SU-DHL-6 (cell line): ENCODE measurements around the gene MEN1.

Source experiments
- H2AFZ ChIP-seq: fragments of 200-600 bp; sonication (generic); 2 replicates; pipeline ENCODE4 v1.6.1; 2014; ENCODE audit warnings: low read depth, mild to moderate bottlenecking, moderate library complexity, mixed read lengths, antibody characterized with exemption, low read length; ENCODE audit not compliant: severe bottlenecking
- H3F3A ChIP-seq: fragments of 200-600 bp; shearing (Covaris generic); 2 replicates; pipeline ENCODE4 v1.6.0; 2016; ENCODE audit warnings: antibody characterized with exemption, mild to moderate bottlenecking; ENCODE audit not compliant: insufficient read depth
- H3K27ac ChIP-seq: fragments of 200-600 bp; sonication (generic); 2 replicates; pipeline ENCODE4 v1.5.1; 2016; ENCODE audit warnings: low read depth, mild to moderate bottlenecking, low read length, moderate library complexity, mixed read lengths
- H3K27me3 ChIP-seq: fragments of 200-600 bp; sonication (generic), shearing (Covaris generic); 2 replicates; pipeline ENCODE4 v1.6.0; 2014; ENCODE audit warnings: mild to moderate bottlenecking, low read length
- H3K36me3 ChIP-seq: fragments of 200-600 bp; sonication (generic); 2 replicates; pipeline ENCODE4 v1.6.1; 2014; ENCODE audit warnings: mild to moderate bottlenecking, low read length, mixed read lengths
- H3K4me2 ChIP-seq: fragments of 300-600, 200-600 bp; shearing (Covaris generic), sonication (generic); 2 replicates; pipeline ENCODE4 v1.6.0; 2014; ENCODE audit warnings: low read length, low read depth, mild to moderate bottlenecking; ENCODE audit not compliant: poor library complexity, severe bottlenecking
- H3K4me3 ChIP-seq: fragments of 200-600 bp; sonication (generic); 2 replicates; pipeline ENCODE4 v1.5.1; 2014; ENCODE audit warnings: antibody characterized with exemption, low read length, mild to moderate bottlenecking, mixed read lengths; ENCODE audit not compliant: insufficient read depth, poor library complexity, severe bottlenecking
- H3K79me2 ChIP-seq: fragments of 200-600 bp; sonication (generic); 2 replicates; pipeline ENCODE4 v1.6.1; 2014; ENCODE audit warnings: mild to moderate bottlenecking, low read length, moderate library complexity; ENCODE audit not compliant: insufficient read depth
- H3K9ac ChIP-seq: fragments of 200-600 bp; sonication (generic); 2 replicates; pipeline ENCODE4 v1.7.0; 2014; ENCODE audit warnings: mild to moderate bottlenecking, low read length
- H3K9me2 ChIP-seq: fragments of 200-600 bp; sonication (generic); replicated peaks from 2 replicates; pipeline ENCODE4 v1.6.1; 2014; ENCODE audit warnings: low read length; ENCODE audit not compliant: insufficient read depth
- H3K9me3 ChIP-seq: fragments of 200-600 bp; sonication (generic); 2 replicates; pipeline ENCODE4 v1.6.1; 2014; ENCODE audit warnings: low read length, mixed read lengths; ENCODE audit not compliant: insufficient read depth
- H4K20me1 ChIP-seq: fragments of 200-600 bp; sonication (generic); 2 replicates; pipeline ENCODE4 v1.6.1; 2014; ENCODE audit warnings: low read depth, mild to moderate bottlenecking, antibody characterized with exemption, low read length, moderate library complexity, mixed read lengths
- CTCF ChIP-seq: fragments of 200-600 bp; sonication (generic); IDR thresholded peaks from one replicate; pipeline ENCODE4 v1.5.1; 2017; ENCODE audit warnings: antibody characterized with exemption, mild to moderate bottlenecking, low read length, moderate library complexity; ENCODE audit not compliant: insufficient read depth, poor library complexity, severe bottlenecking
- EZH2phosphoT487 ChIP-seq: fragments of 200-600 bp; sonication (generic), shearing (Covaris generic); conservative IDR thresholded peaks from 2 replicates; pipeline ENCODE4 v1.6.1; 2018; ENCODE audit warnings: mild to moderate bottlenecking, antibody characterized with exemption, low read length, moderate library complexity, mixed read lengths

MEN1 gene

GRCh38 chr11:64796757-64797541, 13.4 kb downstream of the MEN1 start:
- Histone ChIP-seq H3K36me3 (no peaks in the 10 kb centered on the region), H3F3A (0 out of 2 replicates have a peak, but pooled peaks cover 5% of the 10 kb centered on the region), H4K20me1 (no peaks in the 10 kb centered on the region), H3K27ac (no peak overlapping the region), H3K9ac (no peak overlapping the region), H3K4me3 (no peak overlapping the region), H3K4me2 (no peak overlapping the region), H3K27me3 (no peaks in the 10 kb centered on the region), H3K9me3 (no peaks in the 10 kb centered on the region), H2AFZ (no peak overlapping the region), H3K79me2 (no peaks in the 10 kb centered on the region), H3K9me2 (no peaks in the 10 kb centered on the region)
- TF ChIP-seq EZH2phosphoT487 (no peak), CTCF (no peak)

GRCh38 chr11:64796047-64796756, 14.1 kb downstream of the MEN1 start:
- H3K36me3 ChIP-seq = no peaks in the 10 kb centered on the region
- no peak for TF ChIP-seq EZH2phosphoT487
- TF ChIP-seq CTCF = no peak
- no peaks in the 10 kb centered on the region for H3K79me2 ChIP-seq
- no peaks in the 10 kb centered on the region for H3K9me3 ChIP-seq
- H3F3A ChIP-seq = 0 out of 2 replicates have a peak, but pooled peaks cover 1% of the 10 kb centered on the region
- H2AFZ ChIP-seq = no peak overlapping the region
- no peaks in the 10 kb centered on the region for H4K20me1 ChIP-seq
- H3K9me2 ChIP-seq = no peaks in the 10 kb centered on the region
- H3K4me3 ChIP-seq = no peak overlapping the region
- no peaks in the 10 kb centered on the region for H3K27me3 ChIP-seq
- no peak overlapping the region for H3K9ac ChIP-seq
- H3K4me2 ChIP-seq = no peak overlapping the region
- no peak overlapping the region for H3K27ac ChIP-seq

GRCh38 chr11:64794526-64794925, 15.8 kb downstream of the MEN1 start:
- H3F3A ChIP-seq = no peaks in the 10 kb centered on the region
- H2AFZ ChIP-seq = no peak overlapping the region
- H3K9ac ChIP-seq = no peak overlapping the region
- no peak overlapping the region for H3K4me3 ChIP-seq
- TF ChIP-seq EZH2phosphoT487 = no peak
- TF ChIP-seq CTCF = no peak
- no peak overlapping the region for H3K4me2 ChIP-seq
- no peaks in the 10 kb centered on the region for H4K20me1 ChIP-seq
- H3K9me3 ChIP-seq = no peaks in the 10 kb centered on the region
- H3K79me2 ChIP-seq = no peaks in the 10 kb centered on the region
- no peak overlapping the region for H3K27ac ChIP-seq
- H3K36me3 ChIP-seq = no peaks in the 10 kb centered on the region
- H3K9me2 ChIP-seq = no peaks in the 10 kb centered on the region
- H3K27me3 ChIP-seq = no peaks in the 10 kb centered on the region
